Pancreas (tissue), 8 donors: ENCODE measurements around the gene XG. TPM values are rescaled to one million over a fixed set of nuclear protein-coding genes. Genes with fewer than 3 reads are reported as not detected.

Experiments
- polyA plus RNA-seq, 2 donors: library from polyadenylated mRNA; stranded (reverse); fragments of 200-250 nt; gene quantifications; one replicate each; pipeline ENCODE4 v1.2.3, GENCODE V29; 2013
- total RNA-seq, 6 donors: library from RNA; stranded (reverse); fragmentation: NEBNext Ultra II Directional in 4 of 6; extraction: Animal tissue kit (Norgen Biotek cat#: 25700) in 4 of 6; gene quantifications; one replicate each; pipeline versions ENCODE4 v1.2.1 to v1.2.4, GENCODE V29; 2021 to 2023
- donor health status: healthy with polysubstance abuse.
- donor health status: DM: no; HTN: no; CAD: no; lungs with moderate emphysema.
- donor health status: DM: no; HTN: no; CAD: no.
- donor health status: Bipolar disorder and iron deficiency.
- donor health status: DM: yes; HTN: yes; CAD: no.
- donor health status: DM: no; HTN: no; CAD: no.
- donor health status: DM: no; HTN: no; CAD: no.
- donor health status: DM: yes; HTN: yes; CAD: no.

The XG gene
- total and polyA plus RNA-seq, 8 donors: 0.11 to 0.38 (median 0.22) TPM; not detected in 4

Other genes with a start within 250 kb of the XG start
- gene CD99, start 60.7 kb upstream of the XG start, total RNA-seq: 100 to 1,000 TPM in 4 of 6 donors, 10 to 100 TPM in 2; 64.5 to 157 (median 126) TPM
- 100 to 1,000 TPM; 207 to 432 TPM for gene CD99, start 60.7 kb upstream of the XG start, polyA plus RNA-seq
- 1 to 10 TPM; 3.0 to 8.6 (median 4.9) TPM for gene GYG2, start 76.9 kb downstream of the XG start, total RNA-seq
- 1 to 10 TPM; 2.2 to 6.0 TPM for gene GYG2, start 76.9 kb downstream of the XG start, polyA plus RNA-seq
- 10 to 100 TPM; 29.8 to 67.0 (median 52.2) TPM for gene ARSD, start 177.3 kb downstream of the XG start, total RNA-seq
- gene ARSD, start 177.3 kb downstream of the XG start, polyA plus RNA-seq: 10 to 100 TPM; 17.8 to 35.7 TPM